ENCODE data around the gene IFTAP. TPM values are rescaled to one million over a fixed set of nuclear protein-coding genes. Genes with fewer than 3 reads are reported as not detected.
A peak's percentile ranks its signal among the peaks of the same experiment; 100 is the strongest.

Gene IFTAP
- total and polyA plus RNA-seq, 2 of the 13 experiments (the other 11 are each of a cell fraction or from before 2014, with no cell fraction given), result 11.3 to 29.4 TPM

DNA sequence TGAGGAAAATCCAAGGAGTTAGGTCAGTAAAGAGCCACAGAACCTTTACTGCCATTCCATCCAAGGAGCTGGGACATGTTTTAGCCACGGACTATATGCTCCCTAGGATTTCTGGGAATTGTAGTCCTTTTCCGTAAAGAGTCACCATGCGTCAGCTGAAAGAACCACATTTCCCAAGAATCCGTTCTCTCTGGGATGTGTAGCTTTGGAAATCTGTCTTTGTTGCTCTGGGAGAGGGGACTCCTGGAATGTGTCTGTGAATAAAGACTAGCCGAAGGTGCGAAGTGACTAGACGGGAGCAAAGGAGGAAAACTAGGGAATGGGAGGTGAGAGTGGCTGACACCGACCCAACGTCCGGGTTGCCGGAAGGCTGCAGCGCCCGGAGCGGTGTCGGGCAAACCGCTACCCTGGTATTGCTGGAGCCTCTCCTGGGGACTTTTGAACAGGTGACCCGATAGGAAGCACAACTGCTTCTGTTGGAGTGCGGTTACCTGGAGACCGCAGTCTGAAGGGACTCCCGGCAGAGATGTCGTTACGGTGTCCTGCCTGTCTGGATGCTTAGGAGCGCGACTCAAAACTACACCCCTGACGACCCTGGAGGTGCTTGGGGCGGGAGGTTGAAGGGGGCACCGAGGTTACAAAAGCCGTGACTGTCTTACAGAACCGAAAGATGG lies at the start of gene IFTAP (continued):
- TF ChIP-seq ZBTB49 (CRISPR knock-in tag; IDR thresholded peaks at IDR 0.05; ENCODE audit: borderline replicate concordance), result 0 out of 2 replicates have a peak, but pooled peaks have one; percentile 50
- TF ChIP-seq, protein P1, sequence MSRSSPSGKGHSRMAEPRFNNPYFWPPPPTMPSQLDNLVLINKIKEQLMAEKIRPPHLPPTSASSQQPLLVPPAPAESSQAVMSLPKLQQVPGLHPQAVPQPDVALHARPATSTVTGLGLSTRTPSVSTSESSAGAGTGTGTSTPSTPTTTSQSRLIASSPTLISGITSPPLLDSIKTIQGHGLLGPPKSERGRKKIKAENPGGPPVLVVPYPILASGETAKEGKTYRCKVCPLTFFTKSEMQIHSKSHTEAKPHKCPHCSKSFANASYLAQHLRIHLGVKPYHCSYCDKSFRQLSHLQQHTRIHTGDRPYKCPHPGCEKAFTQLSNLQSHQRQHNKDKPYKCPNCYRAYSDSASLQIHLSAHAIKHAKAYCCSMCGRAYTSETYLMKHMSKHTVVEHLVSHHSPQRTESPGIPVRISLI (CRISPR knock-in tag; IDR thresholded peaks at IDR 0.05; ENCODE audit: borderline replicate concordance), result no peak
- peak; percentile 85 for TF ChIP-seq POGZ (CRISPR knock-in tag; IDR thresholded peaks at IDR 0.05)
- peak; percentile 72 for TF ChIP-seq PHF8 (CRISPR knock-in tag; IDR thresholded peaks at IDR 0.05)
- peak; percentile 47; the same call in 1 of the 2 replicates for TF ChIP-seq RXRB (CRISPR knock-in tag; IDR thresholded peaks at IDR 0.05; ENCODE audit: borderline replicate concordance)
- TF ChIP-seq BRD4 (CRISPR knock-in tag; IDR thresholded peaks at IDR 0.05), result peak; percentile 63; the same call in 1 of the 2 replicates
- TF ChIP-seq NONO (IDR thresholded peaks at IDR 0.05), result no peak
- peak; percentile 52; the same call in 1 of the 2 replicates for TF ChIP-seq NONO (CRISPR knock-in tag; conservative IDR thresholded peaks at IDR 0.05)
- no peak for TF ChIP-seq IRF1 (CRISPR knock-in tag; IDR thresholded peaks at IDR 0.05; ENCODE audit: low read depth)
- peak; percentile 57 for TF ChIP-seq MAX (IDR thresholded peaks at IDR 0.05)
- TF ChIP-seq, protein P2, sequence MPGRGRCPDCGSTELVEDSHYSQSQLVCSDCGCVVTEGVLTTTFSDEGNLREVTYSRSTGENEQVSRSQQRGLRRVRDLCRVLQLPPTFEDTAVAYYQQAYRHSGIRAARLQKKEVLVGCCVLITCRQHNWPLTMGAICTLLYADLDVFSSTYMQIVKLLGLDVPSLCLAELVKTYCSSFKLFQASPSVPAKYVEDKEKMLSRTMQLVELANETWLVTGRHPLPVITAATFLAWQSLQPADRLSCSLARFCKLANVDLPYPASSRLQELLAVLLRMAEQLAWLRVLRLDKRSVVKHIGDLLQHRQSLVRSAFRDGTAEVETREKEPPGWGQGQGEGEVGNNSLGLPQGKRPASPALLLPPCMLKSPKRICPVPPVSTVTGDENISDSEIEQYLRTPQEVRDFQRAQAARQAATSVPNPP (CRISPR knock-in tag; IDR thresholded peaks at IDR 0.05), result no peak
- TF ChIP-seq REPIN1 (CRISPR knock-in tag; IDR thresholded peaks at IDR 0.05; ENCODE audit: borderline replicate concordance, low read depth), result peak; percentile 49; the same call in 1 of the 2 replicates
- 0 out of 2 replicates have a peak, but pooled peaks have one; percentile 29 for TF ChIP-seq MXD4 (CRISPR knock-in tag; IDR thresholded peaks at IDR 0.05)
- TF ChIP-seq CENPX (CRISPR knock-in tag; IDR thresholded peaks at IDR 0.05), result no peak
- TF ChIP-seq ZBTB3 (CRISPR knock-in tag; IDR thresholded peaks at IDR 0.05; ENCODE audit: borderline replicate concordance, low read depth), result no peak
- TF ChIP-seq MBD4 (IDR thresholded peaks at IDR 0.05; ENCODE audit: borderline replicate concordance, low read length), result no peak
- no peak for TF ChIP-seq RXRA (CRISPR knock-in tag; IDR thresholded peaks at IDR 0.05)
- peak; percentile 30; the same call in 1 of the 2 replicates for TF ChIP-seq ZNF34 (CRISPR knock-in tag; IDR thresholded peaks at IDR 0.05; ENCODE audit: borderline replicate concordance)
- no peak for TF ChIP-seq ZNF746 (CRISPR knock-in tag; IDR thresholded peaks at IDR 0.05)
- TF ChIP-seq ZNF12 (CRISPR knock-in tag; IDR thresholded peaks at IDR 0.05), result peak; percentile 24; the same call in 1 of the 2 replicates
- TF ChIP-seq DNMT3B (CRISPR knock-in tag; conservative IDR thresholded peaks at IDR 0.05), result 0 out of 2 replicates have a peak, but pooled peaks have one; percentile 71

Data from HepG2 (cell line).